ENCODE data around the gene CFAP141.

DNA sequence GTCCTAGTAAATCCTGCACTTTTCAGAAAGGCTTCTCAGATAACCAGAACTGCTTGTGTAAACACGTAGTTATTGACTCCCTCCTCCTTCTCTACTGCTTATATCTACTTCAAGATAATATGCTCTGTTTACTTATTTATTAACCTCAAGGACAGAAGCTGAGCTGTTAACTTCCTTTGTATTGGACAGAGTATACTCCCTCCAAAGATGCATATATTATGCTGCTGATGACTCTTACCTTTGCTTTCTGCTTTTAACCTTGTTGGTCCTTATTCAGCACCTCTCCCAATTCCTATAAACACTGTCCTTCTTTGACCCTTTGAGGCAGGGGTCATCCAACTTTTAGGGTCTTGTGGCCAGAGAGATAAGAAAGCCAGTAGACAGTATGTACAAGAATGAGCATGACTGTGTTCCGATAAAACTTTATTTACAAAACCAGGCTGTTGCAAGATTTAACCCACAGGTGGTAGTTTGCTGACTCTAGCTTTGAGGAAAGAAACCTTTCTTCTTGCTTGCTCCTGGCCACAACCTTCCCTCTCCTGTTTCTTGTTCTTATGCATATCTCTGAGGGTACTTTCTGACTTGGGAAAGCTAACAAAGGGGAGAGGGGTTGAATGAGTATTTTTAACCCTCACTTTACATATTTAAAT, 19.2 kb downstream of the CFAP141 start:
- TF ChIP-seq ZNF274 (IDR thresholded peaks at IDR 0.05; ENCODE audit: low read depth, low read length) (no peak), YY1 (IDR thresholded peaks at IDR 0.05; ENCODE audit: insufficient read depth, insufficient read length) (no peak)
